HG03095 (cell line): ENCODE results near the gene FEN1.

Experiments
- ATAC-seq: cut with Tn5 transposase; IDR thresholded peaks from one replicate; pipeline ENCODE4 v1.9.1; 2021; ENCODE audit warnings: moderate library complexity; ENCODE audit not compliant: unreplicated experiment

Gene FEN1

GRCh38 chr11:61792310-61793082 lies at the start of gene FEN1, which contains the start of gene TMEM258:
Gene FEN1, plus strand, starts transcription at chr11:61792911. Its CDS starts 2,451 bp downstream, at chr11:61795362.
Gene TMEM258, minus strand, starts transcription at chr11:61792599. Its CDS starts 41 bp downstream, at chr11:61792558.
- ATAC-seq: peak; percentile 79

GRCh38 chr11:61743486-61744095 lies 49.1 kb upstream of the FEN1 start:
- no peak for ATAC-seq

- no peak for ATAC-seq
Measured at GRCh38 chr11:61744181-61744580, 48.5 kb upstream of the FEN1 start.

- no peak for ATAC-seq
Measured at GRCh38 chr11:61744609-61745156, 48.0 kb upstream of the FEN1 start.

- ATAC-seq: no peak
Measured at GRCh38 chr11:61745781-61746441, 46.8 kb upstream of the FEN1 start.

- ATAC-seq: no peak
Measured at GRCh38 chr11:61746442-61747191, 46.1 kb upstream of the FEN1 start.

- ATAC-seq: no peak
Measured at GRCh38 chr11:61747192-61747966, 45.3 kb upstream of the FEN1 start.

- ATAC-seq: no peak
Measured at GRCh38 chr11:61747967-61748285, 44.8 kb upstream of the FEN1 start.

GRCh38 chr11:61749591-61750217 lies 43.0 kb upstream of the FEN1 start:
- ATAC-seq: no peak

- ATAC-seq: no peak
Measured at GRCh38 chr11:61750631-61751273, 42.0 kb upstream of the FEN1 start.

- no peak for ATAC-seq
Measured at GRCh38 chr11:61751384-61751783, 41.3 kb upstream of the FEN1 start.

- ATAC-seq: no peak
Measured at GRCh38 chr11:61752117-61752924, 40.4 kb upstream of the FEN1 start, which contains the start of gene MYRF. Gene MYRF, plus strand, starts transcription at chr11:61752636. Its CDS starts 109 bp downstream, at chr11:61752745.

- no peak for ATAC-seq
Measured at GRCh38 chr11:61752925-61753521, 39.7 kb upstream of the FEN1 start.

- no peak for ATAC-seq
Measured at GRCh38 chr11:61753672-61754071, 39.0 kb upstream of the FEN1 start.

- no peak for ATAC-seq
Measured at GRCh38 chr11:61754534-61755482, 37.9 kb upstream of the FEN1 start.

GRCh38 chr11:61756147-61756451 lies 36.6 kb upstream of the FEN1 start:
- no peak for ATAC-seq
